Suprapubic skin (tissue), 4 donors: Measurements from ENCODE around the gene NDUFC1. TPM values are rescaled to one million over a fixed set of nuclear protein-coding genes. Genes with fewer than 3 reads are reported as not detected.

Experiments
- DNase-seq, 2 donors: peaks; one replicate each; pipeline ENCODE4 v3.0.0-alpha.2; 2019; ENCODE audit warnings: low spot score in 2 of 2
- H3K27ac ChIP-seq: fragments of 200-600 bp; sonication (generic); one replicate; pipeline ENCODE4 v1.5.1; 2019
- H3K27me3 ChIP-seq: fragments of 200-600 bp; sonication (generic); one replicate; pipeline ENCODE4 v1.5.1; 2019
- H3K36me3 ChIP-seq: fragments of 200-600 bp; sonication (generic); one replicate; pipeline ENCODE4 v1.5.1; 2019
- H3K4me1 ChIP-seq: fragments of 200-600 bp; sonication (generic); one replicate; pipeline ENCODE4 v1.5.1; 2019
- H3K4me3 ChIP-seq: fragments of 200-600 bp; sonication (generic); one replicate; pipeline ENCODE4 v1.5.1; 2019; ENCODE audit warnings: mild to moderate bottlenecking
- H3K9me3 ChIP-seq: fragments of 200-600 bp; sonication (generic); one replicate; pipeline ENCODE4 v1.5.1; 2019
- CTCF ChIP-seq, 2 donors: fragments of 200-600 bp in 1 of 2; fragments of 450-650 bp in 1 of 2; sonication (generic) in 1 of 2; IDR thresholded peaks; one replicate each; pipeline ENCODE4 v1.5.1; 2016 to 2019; ENCODE audit warnings: antibody characterized with exemption in 2 of 2, mild to moderate bottlenecking in 1 of 2, moderate library complexity in 1 of 2
- EP300 ChIP-seq: sonication (generic); formaldehyde crosslinking; IDR thresholded peaks from one replicate; pipeline ENCODE4 v1.6.1; 2017; ENCODE audit warnings: antibody characterized with exemption
- POLR2A ChIP-seq, 2 donors: fragments of 450-650 bp; IDR thresholded peaks; one replicate each; pipeline ENCODE4 v1.6.1; 2017; ENCODE audit warnings: antibody characterized with exemption in 2 of 2, mild to moderate bottlenecking in 2 of 2, moderate library complexity in 2 of 2
- POLR2AphosphoS5 ChIP-seq, 3 donors: sonication (generic); formaldehyde crosslinking; IDR thresholded peaks; one replicate each; pipeline ENCODE4 v1.6.1; 2017; ENCODE audit warnings: antibody characterized with exemption in 3 of 3
- WGBS: methylation state at CpG from one replicate; pipeline ENCODE4 v1.1.5; 2018; 5-methylcytosine and 5-hydroxymethylcytosine counted together
- total RNA-seq, 4 donors: library from RNA; depleted of rRNA; stranded (reverse); fragments of >200 nt; gene quantifications; one replicate each; pipeline ENCODE4 v1.1.0, GENCODE V29; 2016

The NDUFC1 gene
- total RNA-seq, 4 donors from 2014 or later = 23.1 to 78.2 (median 54.5) TPM

GRCh38 chr4:139299536-139299935 lies 2.7 kb downstream of the NDUFC1 start:
- H3K27me3 ChIP-seq = no peaks in the 10 kb centered on the region
- H3K36me3 ChIP-seq = no peaks in the 10 kb centered on the region
- no peak overlapping the region for H3K4me3 ChIP-seq
- no peaks in the 10 kb centered on the region for H3K9me3 ChIP-seq
- no peak overlapping the region for H3K27ac ChIP-seq
- no peak for DNase-seq
- TF ChIP-seq POLR2A (IDR thresholded peaks at IDR 0.05) (no peak), CTCF (IDR thresholded peaks at IDR 0.05) (no peak), EP300 (no peak), POLR2AphosphoS5 (IDR thresholded peaks at IDR 0.05) (no peak)
- peaks cover 45% of the 10 kb centered on the region for H3K4me1 ChIP-seq
- WGBS = 36% methylated on average over 1 of the region's 1 CpG

GRCh38 chr4:139297001-139297410 lies 5.3 kb downstream of the NDUFC1 start:
- Histone ChIP-seq H3K9me3 (no peaks in the 10 kb centered on the region), H3K27ac (no peak overlapping the region)
- 62% methylated on average over 2 of the region's 2 CpGs for WGBS

DNA sequence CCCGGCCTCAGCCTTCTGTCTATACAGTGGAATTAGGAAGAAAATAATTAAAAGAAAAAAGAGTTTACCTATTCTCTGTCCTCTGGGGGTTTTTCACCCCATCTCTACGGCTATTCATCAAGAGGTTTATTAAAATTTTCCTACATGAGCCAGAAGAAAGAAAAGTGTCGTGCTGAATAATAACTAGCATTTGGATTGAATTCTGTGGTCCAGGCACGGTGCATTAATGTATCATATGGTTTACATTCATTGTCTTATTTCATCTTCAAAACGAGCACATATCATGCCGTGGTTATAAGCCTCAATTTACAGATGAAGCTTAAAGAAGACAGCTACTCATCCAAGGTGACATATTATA lies 6.4 kb downstream of the NDUFC1 start:
- H3K36me3 ChIP-seq = peaks cover 22% of the 10 kb centered on the region
- WGBS = 7% methylated on average over 6 of the region's 6 CpGs

More at GRCh38 chr4:139297001-139297410, 5.3 kb downstream of the NDUFC1 start:
- no peaks in the 10 kb centered on the region for H3K27me3 ChIP-seq
- DNase-seq = no peak
- peaks cover 36% of the 10 kb centered on the region for H3K4me1 ChIP-seq
- H3K36me3 ChIP-seq = peaks cover 11% of the 10 kb centered on the region
- H3K4me3 ChIP-seq = no peak overlapping the region
- TF ChIP-seq POLR2AphosphoS5 (IDR thresholded peaks at IDR 0.05) = no peak
- TF ChIP-seq POLR2A (IDR thresholded peaks at IDR 0.05) = no peak
- TF ChIP-seq EP300 = no peak
- TF ChIP-seq CTCF (IDR thresholded peaks at IDR 0.05) = no peak

DNA sequence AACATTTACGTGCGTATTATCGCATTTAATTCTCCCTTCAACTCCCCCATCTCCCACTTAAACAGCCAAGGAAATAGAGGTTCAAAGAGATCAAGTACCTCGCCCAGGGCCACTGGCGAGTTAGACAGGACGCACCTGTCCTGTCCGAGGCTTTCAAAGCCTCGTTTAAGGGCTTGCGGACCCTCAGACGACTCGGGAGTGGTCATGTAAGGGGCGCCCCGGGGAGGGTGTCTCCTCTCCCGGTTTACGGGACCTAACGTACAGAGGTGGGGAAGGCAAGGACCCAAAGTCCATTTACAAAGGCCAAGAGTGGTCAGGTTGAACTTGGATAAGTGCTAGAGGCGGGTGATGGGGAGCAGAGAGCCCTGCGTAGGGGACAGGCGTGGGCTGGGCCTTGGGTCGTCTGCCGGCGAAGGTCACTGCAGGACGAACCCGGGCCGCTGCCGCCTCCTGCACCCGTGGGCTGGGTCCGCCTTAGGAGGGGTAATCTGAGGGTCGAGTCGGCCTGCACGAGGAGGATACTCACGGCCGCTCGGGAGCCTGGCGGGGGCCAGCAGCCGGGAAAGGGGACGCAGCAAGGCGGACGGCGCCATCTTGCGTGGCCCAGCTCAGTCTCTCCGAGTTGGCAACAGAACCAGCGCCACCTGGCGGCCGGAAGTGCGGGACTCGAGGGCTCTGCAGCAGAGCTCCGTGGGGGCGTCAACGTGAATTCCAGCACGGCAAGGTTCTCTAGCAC lies 6.9 kb downstream of the NDUFC1 start:
- TF ChIP-seq EP300 (no peak), POLR2A (IDR thresholded peaks at IDR 0.05) (peak in 1 of 2 donors; percentile 59), POLR2AphosphoS5 (IDR thresholded peaks at IDR 0.05) (peak; percentile 27 to 89 (median 81)), CTCF (IDR thresholded peaks at IDR 0.05) (peak; percentile 94)
- under 1% methylated on average over 32 of the region's 51 CpGs for WGBS
- Histone ChIP-seq H3K9me3 (no peaks in the 10 kb centered on the region), H3K27me3 (no peaks in the 10 kb centered on the region), H3K27ac (peak overlapping the region; percentile 87), H3K4me1 (peaks cover 34% of the 10 kb centered on the region), H3K36me3 (peaks cover 27% of the 10 kb centered on the region), H3K4me3 (peak overlapping the region; percentile 94)
- peak; percentile 98 to 99 for DNase-seq

More for the DNA sequence above, 6.4 kb downstream of the NDUFC1 start:
- H3K27me3 ChIP-seq = no peaks in the 10 kb centered on the region
- peaks cover 36% of the 10 kb centered on the region for H3K4me1 ChIP-seq
- no peak for TF ChIP-seq POLR2AphosphoS5 (IDR thresholded peaks at IDR 0.05)
- TF ChIP-seq EP300 = no peak
- TF ChIP-seq POLR2A (IDR thresholded peaks at IDR 0.05) = no peak
- TF ChIP-seq CTCF (IDR thresholded peaks at IDR 0.05) = no peak
- DNase-seq = no peak
- peak overlapping the region; percentile 87 for H3K27ac ChIP-seq
- H3K4me3 ChIP-seq = peak overlapping the region; percentile 94
- H3K9me3 ChIP-seq = no peaks in the 10 kb centered on the region

DNA sequence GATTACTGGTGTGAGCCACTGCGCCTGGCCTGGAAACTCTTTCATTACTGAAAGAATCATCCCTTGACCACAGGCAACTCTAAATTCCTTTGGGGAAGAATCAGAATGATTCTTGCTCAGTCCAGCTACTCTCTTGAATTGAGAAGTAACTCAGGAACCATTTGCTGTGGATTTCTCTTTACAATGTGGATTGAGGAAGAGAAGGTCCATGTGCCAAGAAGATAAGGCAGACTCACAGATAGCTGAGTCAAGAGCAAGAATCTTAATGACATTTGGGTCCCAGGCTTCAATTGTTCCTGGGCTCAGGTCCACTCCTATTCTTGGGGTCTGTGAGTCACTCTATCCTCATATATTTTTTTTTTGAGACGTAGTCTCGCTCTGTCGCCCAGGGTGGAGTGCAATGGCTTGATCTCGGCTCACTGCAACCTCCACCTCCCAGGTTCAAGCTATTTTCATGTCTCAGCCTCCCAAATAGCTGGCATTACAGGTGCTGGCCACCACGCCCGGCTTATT lies 16.0 kb downstream of the NDUFC1 start:
- no peaks in the 10 kb centered on the region for H3K4me1 ChIP-seq
- 96% methylated on average over 7 of the region's 7 CpGs for WGBS
- H3K9me3 ChIP-seq = no peaks in the 10 kb centered on the region
- peaks cover 40% of the 10 kb centered on the region for H3K36me3 ChIP-seq
- no peaks in the 10 kb centered on the region for H3K27me3 ChIP-seq
- TF ChIP-seq POLR2AphosphoS5 (IDR thresholded peaks at IDR 0.05) (no peak), CTCF (IDR thresholded peaks at IDR 0.05) (no peak), EP300 (no peak), POLR2A (IDR thresholded peaks at IDR 0.05) (no peak)
- H3K4me3 ChIP-seq = no peak overlapping the region
- no peak for DNase-seq
- no peak overlapping the region for H3K27ac ChIP-seq
